ENCODE data around the gene RABL6.

DNA sequence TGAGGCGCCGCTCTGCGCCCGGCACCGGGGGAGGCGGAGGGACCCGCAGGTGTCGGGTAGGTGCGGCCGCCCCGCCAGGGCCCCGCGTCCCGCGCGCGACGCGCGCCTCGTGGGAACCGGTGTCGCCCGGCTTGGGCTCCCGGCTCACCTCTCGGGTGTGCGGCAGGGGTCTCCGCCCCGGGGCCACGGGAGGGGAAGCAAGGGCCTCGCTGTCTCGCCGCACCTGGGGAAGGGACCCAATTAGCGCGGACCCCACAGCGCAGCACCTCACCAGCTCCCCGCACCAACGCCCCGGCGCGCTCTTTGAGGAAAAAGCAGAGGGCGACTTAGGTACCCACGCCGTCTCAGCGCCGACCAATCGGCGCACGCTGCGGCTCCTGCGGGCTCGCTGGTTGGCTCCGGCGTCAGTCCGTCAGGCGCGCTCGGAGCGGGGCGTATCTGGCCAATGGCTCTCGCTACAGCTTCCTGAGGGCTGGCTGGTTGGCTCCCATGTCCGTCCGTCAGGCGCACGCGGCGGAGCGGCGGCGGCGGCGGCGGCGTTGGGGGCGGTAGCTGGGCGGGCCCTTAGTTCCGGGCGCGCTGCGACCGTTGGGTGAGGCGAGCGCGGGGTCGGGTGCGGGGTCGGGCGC is 78.3 kb downstream of the RABL6 start, which contains the start of gene TRAF2:
- TF ChIP-seq ZNF274 (IDR thresholded peaks at IDR 0.05; ENCODE audit: low read depth, low read length) = no peak
- no peak for TF ChIP-seq YY1 (IDR thresholded peaks at IDR 0.05; ENCODE audit: insufficient read depth, insufficient read length)
